Measurements from ENCODE around the gene EHBP1.

EHBP1 gene

GRCh38 chr2:63035169-63035568 lies 329.7 kb downstream of the EHBP1 start:
- DNase-seq: no peak

GRCh38 chr2:63035660-63036059 lies 330.1 kb downstream of the EHBP1 start:
- no peak for DNase-seq

DNA sequence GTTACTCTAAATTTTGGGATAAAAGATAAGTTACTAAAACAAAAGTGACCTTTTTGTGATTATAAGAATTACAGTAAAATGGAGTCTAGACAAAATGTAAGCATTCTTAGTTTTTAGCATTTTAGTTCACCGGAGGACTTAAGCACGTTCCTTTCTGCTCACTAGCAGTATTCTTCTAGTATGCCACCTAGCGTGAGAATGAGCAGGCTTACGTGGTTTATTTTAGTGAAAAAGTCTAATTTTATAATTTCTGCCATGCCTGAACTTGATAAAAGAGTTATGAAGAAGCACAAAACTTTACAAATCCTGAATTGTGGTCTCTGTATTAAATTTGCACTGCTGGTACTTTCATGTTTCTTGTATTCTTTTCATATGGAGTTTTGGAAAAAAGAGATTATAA lies 332.5 kb downstream of the EHBP1 start:
- no peak for DNase-seq

- no peak for DNase-seq
Observed at GRCh38 chr2:63040586-63040985, 335.1 kb downstream of the EHBP1 start.

GRCh38 chr2:63041592-63041991 lies 336.1 kb downstream of the EHBP1 start:
- no peak for DNase-seq

- DNase-seq: no peak
Observed at GRCh38 chr2:63044362-63045327, 339.1 kb downstream of the EHBP1 start.

GRCh38 chr2:63046552-63046951 lies 341.0 kb downstream of the EHBP1 start:
- DNase-seq: no peak

GRCh38 chr2:63046961-63047320 lies 341.4 kb downstream of the EHBP1 start:
- DNase-seq: no peak

GRCh38 chr2:63047321-63048279 lies 342.1 kb downstream of the EHBP1 start:
- DNase-seq: no peak

GRCh38 chr2:63048367-63049171 lies 343.1 kb downstream of the EHBP1 start:
- no peak for DNase-seq

DNA sequence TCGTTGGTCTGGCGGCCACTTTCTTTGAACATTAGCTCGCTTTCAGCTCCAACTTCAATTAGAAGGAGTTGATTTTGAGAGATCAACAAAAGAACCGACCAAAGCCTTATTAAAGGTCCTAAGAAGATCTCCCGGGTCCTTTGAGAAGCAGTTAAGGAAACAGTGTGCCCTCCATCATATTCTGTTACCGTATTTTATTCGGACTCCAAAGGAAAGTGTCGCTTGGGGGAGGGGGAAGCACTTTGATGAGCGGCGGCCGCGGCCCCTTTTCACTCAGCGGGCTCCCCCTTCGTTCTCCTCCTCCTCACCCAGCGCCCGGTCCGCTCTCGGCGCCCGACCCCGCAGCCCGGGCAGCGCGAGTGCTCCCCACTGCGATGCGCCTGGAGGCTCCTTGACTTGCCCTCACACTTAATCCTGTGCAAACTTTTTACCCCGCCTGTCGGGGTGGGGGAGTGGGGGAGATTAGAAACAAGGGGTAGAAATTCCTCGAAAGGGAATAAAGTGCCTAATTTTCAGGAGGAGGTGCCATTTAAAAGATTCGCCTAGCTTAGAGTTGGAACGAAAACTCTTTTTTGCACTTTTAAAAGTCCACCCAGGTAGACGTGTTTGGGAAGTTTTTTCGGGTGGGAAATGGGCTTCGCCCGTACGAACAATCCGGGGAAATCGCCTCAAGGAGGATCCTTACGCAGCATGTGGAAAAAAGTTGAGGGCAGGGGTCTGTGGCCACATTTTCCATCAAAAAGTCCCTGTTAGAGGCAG lies 343.9 kb downstream of the EHBP1 start:
- DNase-seq: no peak

- no peak for DNase-seq
Observed at GRCh38 chr2:63049970-63050333, 344.4 kb downstream of the EHBP1 start.

- DNase-seq: peak; percentile 78
Observed at GRCh38 chr2:63050334-63051041, 345.0 kb downstream of the EHBP1 start, which contains the start of gene OTX1. TSS of gene OTX1 (plus strand) at chr2:63050830. CDS start at chr2:63052991, 2,161 bp downstream.

GRCh38 chr2:63051042-63051794 lies 345.7 kb downstream of the EHBP1 start:
- no peak for DNase-seq

GRCh38 chr2:63051795-63052333 lies 346.4 kb downstream of the EHBP1 start:
- DNase-seq: no peak

DNA sequence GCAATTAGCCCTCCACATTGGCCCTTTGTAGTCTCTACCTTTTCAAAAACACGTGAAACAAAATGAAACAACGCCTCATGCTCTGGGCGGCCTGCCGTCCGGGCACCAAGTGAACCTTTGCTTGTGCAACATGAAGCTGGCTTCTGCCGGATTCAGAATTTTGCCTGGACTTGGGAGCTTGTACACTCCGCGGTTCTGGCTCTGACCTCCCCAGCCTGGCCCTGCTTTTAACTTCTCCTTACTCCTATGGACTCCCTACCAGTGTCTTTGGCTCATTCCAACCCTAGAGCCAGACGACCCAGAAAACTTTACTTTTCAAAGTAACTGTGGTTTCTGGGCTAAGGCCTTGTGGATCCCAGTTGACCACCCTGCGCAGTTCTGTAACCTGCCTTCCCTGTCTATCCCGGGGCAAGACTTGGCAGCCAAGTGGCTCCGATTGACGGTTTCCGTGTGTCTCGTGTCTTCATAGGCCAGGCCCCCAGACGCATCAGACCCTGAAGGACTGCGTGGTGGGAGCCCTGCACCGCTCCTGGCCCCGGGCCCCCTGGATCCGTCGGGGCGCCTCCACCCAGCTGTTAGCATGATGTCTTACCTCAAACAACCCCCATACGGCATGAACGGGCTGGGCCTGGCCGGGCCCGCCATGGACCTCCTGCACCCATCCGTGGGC lies 347.0 kb downstream of the EHBP1 start:
- DNase-seq: no peak

DNA sequence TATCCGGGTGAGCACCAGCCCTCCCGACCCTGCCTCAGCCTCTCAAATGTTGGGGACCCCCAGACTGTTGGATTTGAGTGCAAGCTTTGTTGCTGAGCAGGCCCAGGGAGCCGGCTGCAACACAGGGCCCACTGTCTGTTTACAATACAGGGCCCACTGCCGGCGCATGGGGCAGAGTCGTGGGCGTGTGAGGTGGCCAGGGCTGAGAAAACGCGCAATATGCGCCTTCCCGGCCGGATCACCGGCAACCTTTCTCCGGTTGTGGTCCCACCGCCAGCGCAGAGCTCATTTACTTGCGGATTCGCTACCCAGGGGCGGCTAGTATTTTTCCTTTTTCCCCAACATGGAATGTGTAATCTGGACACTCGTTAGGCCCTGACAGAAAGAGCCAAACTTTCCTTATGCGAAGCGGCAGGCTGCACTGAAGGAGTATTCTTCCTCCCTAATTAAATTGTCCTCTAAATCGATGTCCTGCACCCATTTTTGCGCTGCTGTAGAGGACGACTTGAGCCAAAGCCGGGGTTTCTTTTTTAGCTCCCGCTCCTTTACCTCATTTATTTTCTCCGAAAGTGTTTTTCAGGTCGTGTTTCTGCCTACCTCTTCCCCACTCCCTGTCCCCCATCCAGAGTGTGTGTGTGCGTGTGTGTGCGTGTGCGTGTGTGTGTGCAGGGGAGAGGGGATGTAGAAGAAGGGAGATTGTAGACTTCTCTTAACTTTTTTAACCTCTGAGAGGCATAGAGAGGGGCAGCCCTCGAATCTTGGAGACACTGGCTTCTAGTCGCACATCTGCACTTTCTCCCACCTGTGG lies 347.8 kb downstream of the EHBP1 start:
- no peak for DNase-seq

DNA sequence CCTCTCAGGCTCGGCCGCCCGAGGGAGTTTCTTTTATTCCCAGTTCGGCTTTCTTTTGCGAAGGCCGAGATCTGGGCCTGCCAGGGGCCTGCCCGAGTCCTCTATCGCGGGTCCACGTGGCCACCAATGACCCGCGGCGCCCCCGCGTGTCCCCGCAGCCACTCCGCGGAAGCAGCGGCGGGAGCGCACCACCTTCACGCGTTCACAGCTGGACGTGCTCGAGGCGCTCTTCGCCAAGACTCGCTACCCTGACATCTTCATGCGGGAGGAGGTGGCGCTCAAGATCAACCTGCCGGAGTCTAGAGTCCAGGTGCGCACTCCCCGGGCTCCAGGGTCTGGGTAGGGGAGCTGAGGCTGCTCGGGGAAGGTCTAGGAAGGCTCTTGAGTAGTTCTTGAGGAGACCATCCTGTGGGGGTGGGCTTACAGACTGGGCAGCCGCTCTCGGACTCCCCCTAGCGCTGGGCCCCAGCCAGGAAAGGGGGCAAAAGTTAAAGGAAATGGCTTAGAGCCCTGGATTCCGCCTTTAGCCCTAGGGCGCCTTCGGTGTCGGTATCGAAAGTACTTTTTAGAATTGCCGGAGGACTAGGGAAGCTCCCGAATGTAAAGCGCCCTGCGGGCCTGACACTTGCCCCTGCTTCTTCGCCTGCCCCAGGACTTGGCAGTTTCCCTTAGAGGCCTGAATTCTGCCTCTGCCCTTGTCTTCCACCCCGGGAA lies 348.5 kb downstream of the EHBP1 start:
- DNase-seq: peak; percentile 49

Measured in activated CD4-positive, alpha-beta T cell treated with anti-CD3 and anti-CD28 coated beads, Interleukin-2, amount 50 U/mL, for 16 hours (primary cell).